K562 (cell line): ENCODE results near the gene RIPOR2. TPM values are rescaled to one million over a fixed set of nuclear protein-coding genes. Genes with fewer than 3 reads are reported as not detected.

ENCODE experiments used
- ATAC-seq: fragments of 200-7000 bp; cut with Tn5 transposase; 3 replicates; pipeline ENCODE4 v1.9.1; 2020; ENCODE audit warnings: moderate library complexity
- BruUV-seq: library from RNA; stranded (reverse); fragments of 400-500 nt; replicated peaks from 2 replicates; lab custom pipeline; 2021; lab: Mats Ljungman, UMichigan
- CTCF ChIA-PET: fragments of 300-600 bp; formaldehyde crosslinking; extraction: SDS; loops from one replicate; lab custom pipeline; 2021; ENCODE audit warnings: low intra/inter-chr PET ratio; lab: Yijun Ruan, JAX
- POLR2A ChIA-PET: fragments of 300-600, 350-650 bp; sonication (Branson Sonifier 250); formaldehyde crosslinking; extraction: SDS; loops from one replicate; lab custom pipeline; 2021; ENCODE audit warnings: antibody characterized with exemption, inconsistent platforms; lab: Yijun Ruan, JAX
- DNase-seq, 4 experiments: peaks; one replicate each; pipeline versions ENCODE4 v3.0.0 to v3.0.0-alpha.2; 2011 to 2018; ENCODE audit warnings: low spot score in 3 of 4, mixed read lengths in 3 of 4; ENCODE audit errors: extremely low read depth in 1 of 4
- FAIRE-seq: peaks from 2 replicates; lab custom pipeline; 2011; peaks lifted over from hg19 to GRCh38; lab: Jason Lieb, UNC
- H2AFZ ChIP-seq: 2 replicates; pipeline ENCODE4 v1.6.0; 2011; ENCODE audit warnings: low read depth, low read length, control low read depth, inconsistent platforms
- H3K27ac ChIP-seq: fragments of 200-600 bp; 3 replicates; pipeline ENCODE4 v1.8.0; 2011; ENCODE audit warnings: low read depth, mild to moderate bottlenecking, control low read depth, inconsistent platforms, low read length, moderate library complexity, mixed read lengths; ENCODE audit errors: extremely low read depth
- H3K27me3 ChIP-seq, 2 experiments: fragments of 300-600 bp in 1 of 2; 2 replicates in 1 of 2; 3 replicates in 1 of 2; pipeline versions ENCODE4 v1.6.0 to v1.8.0; 2011; ENCODE audit warnings: inconsistent platforms in 2 of 2, low read length in 2 of 2, mild to moderate bottlenecking in 1 of 2, mixed read lengths in 1 of 2, moderate library complexity in 1 of 2; ENCODE audit not compliant: control insufficient read depth in 2 of 2, insufficient read depth in 2 of 2
- H3K36me3 ChIP-seq: fragments of 300-600 bp; 3 replicates; pipeline ENCODE4 v1.8.0; 2011; ENCODE audit warnings: mild to moderate bottlenecking, low read length, inconsistent platforms; ENCODE audit not compliant: control insufficient read depth, insufficient read depth
- H3K4me1 ChIP-seq, 2 experiments: fragments of 200-600 bp in 1 of 2; replicated peaks in 1 of 2; 2 replicates in 1 of 2; 3 replicates in 1 of 2; pipeline versions ENCODE4 v1.5.1 to v1.8.0; 2011; ENCODE audit warnings: inconsistent platforms in 2 of 2, low read length in 2 of 2, mild to moderate bottlenecking in 1 of 2, mixed read lengths in 1 of 2, moderate library complexity in 1 of 2; ENCODE audit not compliant: control insufficient read depth in 2 of 2, insufficient read depth in 2 of 2
- H3K4me2 ChIP-seq: 2 replicates; pipeline ENCODE4 v1.6.1; 2011; ENCODE audit warnings: low read length, control low read depth, inconsistent platforms, mixed read lengths; ENCODE audit not compliant: insufficient read depth
- H3K4me3 ChIP-seq: fragments of 200-600 bp; sonication (generic), shearing (Covaris generic); 2 replicates; pipeline ENCODE4 v1.5.1; 2016; ENCODE audit warnings: control low read depth, inconsistent platforms
- H3K79me2 ChIP-seq: fragments of 200-600 bp; 3 replicates; pipeline ENCODE4 v1.8.0; 2011; ENCODE audit warnings: low read length, inconsistent platforms; ENCODE audit not compliant: control insufficient read depth, insufficient read depth
- H3K9ac ChIP-seq, 2 experiments: 2 replicates each; pipeline versions ENCODE4 v1.6.0 to v1.6.1; 2011; ENCODE audit warnings: low read depth in 2 of 2, low read length in 2 of 2, control low read depth in 1 of 2, inconsistent platforms in 1 of 2, mild to moderate bottlenecking in 1 of 2, mixed read lengths in 1 of 2; ENCODE audit not compliant: insufficient read depth in 1 of 2
- H3K9me1 ChIP-seq: one replicate; pipeline ENCODE4 v1.6.0; 2011; ENCODE audit warnings: inconsistent platforms, mild to moderate bottlenecking, low read length, moderate library complexity; ENCODE audit not compliant: control insufficient read depth, insufficient read depth
- H3K9me3 ChIP-seq: replicated peaks from 2 replicates; pipeline ENCODE4 v1.5.1; 2011; ENCODE audit warnings: low read depth, low read length, inconsistent platforms; ENCODE audit not compliant: control insufficient read depth, insufficient read depth
- H4K20me1 ChIP-seq: replicated peaks from 2 replicates; pipeline ENCODE4 v1.6.1; 2011; ENCODE audit warnings: low read length, inconsistent platforms, mixed read lengths; ENCODE audit not compliant: control insufficient read depth, insufficient read depth
- ATF2 ChIP-seq: sonication (generic); formaldehyde crosslinking; IDR thresholded peaks from 2 replicates; pipeline ENCODE4 v1.8.1; 2022; ENCODE audit warnings: missing genetic modification reagents
- BRF2 ChIP-seq: IDR thresholded peaks from 3 replicates; pipeline ENCODE4 v1.6.1; 2011; ENCODE audit warnings: borderline replicate concordance, mild to moderate bottlenecking; ENCODE audit not compliant: insufficient read length, insufficient read depth
- CREB1 ChIP-seq, 2 experiments: sonication (generic) in 1 of 2; formaldehyde crosslinking in 1 of 2; IDR thresholded peaks; 2 replicates each; pipeline versions ENCODE4 v1.6.1 to v1.8.0; 2012 to 2022; ENCODE audit warnings: inconsistent platforms in 1 of 2, mild to moderate bottlenecking in 1 of 2, missing genetic modification reagents in 1 of 2, moderate library complexity in 1 of 2
- FOS ChIP-seq: IDR thresholded peaks from 3 replicates; pipeline ENCODE4 v1.6.1; 2011; ENCODE audit not compliant: insufficient read length; ENCODE audit errors: extremely low read depth
- FUS ChIP-seq: fragments of 200-400 bp; formaldehyde crosslinking; optimal IDR thresholded peaks from 2 replicates; pipeline ENCODE3; 2017; ENCODE audit warnings: low read depth, low read length
- SRSF7 ChIP-seq: fragments of 200-400 bp; formaldehyde crosslinking; optimal IDR thresholded peaks from 2 replicates; pipeline ENCODE3; 2017; ENCODE audit warnings: mild to moderate bottlenecking, low read depth, low read length
- ZBTB17 ChIP-seq: fragments of 450-650 bp; formaldehyde crosslinking; IDR thresholded peaks from 2 replicates; pipeline ENCODE4 v1.4.0; 2020; ENCODE audit warnings: mild to moderate bottlenecking
- ZNF311 ChIP-seq: fragments of 250-450 bp; sonication (Bioruptor Pico); IDR thresholded peaks from 2 replicates; pipeline ENCODE4 v1.4.0; 2020; ENCODE audit warnings: mild to moderate bottlenecking, moderate library complexity
- WGBS: fragments of 100-300 bp; shearing (Covaris generic); methylation state at CpG from one replicate; pipeline ENCODE4 v1.1.6; 2016; ENCODE audit warnings: low coverage, mixed read lengths; ENCODE audit not compliant: insufficient coverage; ENCODE audit errors: missing lambda C conversion rate; 5-methylcytosine and 5-hydroxymethylcytosine counted together
- in situ Hi-C: fragments of 300-500 bp; cut with MboI; formaldehyde crosslinking; loops from 4 replicates; pipeline ENCODE4 v1.15.0; 2018; ENCODE audit warnings: inconsistent platforms, mixed read lengths
- intact Hi-C: fragments of 100-400 bp; cut with micrococcal nuclease; formaldehyde crosslinking; loops from 2 replicates; pipeline ENCODE4 v1.14.2; 2022
- polyA plus RNA-seq, 8 experiments: library from polyadenylated mRNA; depleted of rRNA in 4 of 8; stranded (reverse) in 5 of 8; unstranded in 3 of 8; fragments of >200 nt; fragmentation: Nextera tagmentation in 2 of 8; fragmentation: Illumina TruSeq in 1 of 8; extraction: Ambion mirVana in 2 of 8; extraction: Trizol in 1 of 8; gene quantifications; 2 replicates each; pipeline versions ENCODE4 v1.2.1 to v1.2.3, GENCODE V29; 2011 to 2014; ENCODE audit warnings: inconsistent platforms in 1 of 8, missing spikeins in 1 of 8
- total RNA-seq, 7 experiments: library from RNA; depleted of rRNA in 6 of 7; stranded (reverse); fragments of >200 nt in 6 of 7; fragmentation: Illumina TruSeq in 2 of 7; extraction: Trizol in 2 of 7; gene quantifications; 2 replicates each; pipeline versions ENCODE4 v1.2.1 to v1.2.3, GENCODE V29; 2011 to 2021; ENCODE audit warnings: low replicate concordance in 1 of 7
- TF ChIP-seq, protein P1 (sequence below): fragments of 250-450 bp; sonication (Bioruptor Pico); IDR thresholded peaks from 2 replicates; pipeline ENCODE4 v1.8.0; 2022; ENCODE audit warnings: inconsistent platforms, mild to moderate bottlenecking, moderate library complexity, borderline replicate concordance
- TF ChIP-seq, protein P2 (sequence below), 2 experiments: IDR thresholded peaks; 2 replicates each; pipeline ENCODE4 v1.6.1; 2011; ENCODE audit warnings: borderline replicate concordance in 1 of 2, control low read depth in 1 of 2, low read depth in 1 of 2, low read length in 1 of 2, mild to moderate bottlenecking in 1 of 2, mixed read lengths in 1 of 2, moderate library complexity in 1 of 2; ENCODE audit not compliant: insufficient read depth in 1 of 2, insufficient read length in 1 of 2, poor library complexity in 1 of 2, severe bottlenecking in 1 of 2; ENCODE audit errors: extremely low read depth in 1 of 2

The RIPOR2 gene
- total and polyA plus RNA-seq, 9 of the 15 experiments (the other 6 are each of a cell fraction or from before 2014, with no cell fraction given) = 0.04 to 1.0 (median 0.47) TPM; not detected in 2

DNA sequence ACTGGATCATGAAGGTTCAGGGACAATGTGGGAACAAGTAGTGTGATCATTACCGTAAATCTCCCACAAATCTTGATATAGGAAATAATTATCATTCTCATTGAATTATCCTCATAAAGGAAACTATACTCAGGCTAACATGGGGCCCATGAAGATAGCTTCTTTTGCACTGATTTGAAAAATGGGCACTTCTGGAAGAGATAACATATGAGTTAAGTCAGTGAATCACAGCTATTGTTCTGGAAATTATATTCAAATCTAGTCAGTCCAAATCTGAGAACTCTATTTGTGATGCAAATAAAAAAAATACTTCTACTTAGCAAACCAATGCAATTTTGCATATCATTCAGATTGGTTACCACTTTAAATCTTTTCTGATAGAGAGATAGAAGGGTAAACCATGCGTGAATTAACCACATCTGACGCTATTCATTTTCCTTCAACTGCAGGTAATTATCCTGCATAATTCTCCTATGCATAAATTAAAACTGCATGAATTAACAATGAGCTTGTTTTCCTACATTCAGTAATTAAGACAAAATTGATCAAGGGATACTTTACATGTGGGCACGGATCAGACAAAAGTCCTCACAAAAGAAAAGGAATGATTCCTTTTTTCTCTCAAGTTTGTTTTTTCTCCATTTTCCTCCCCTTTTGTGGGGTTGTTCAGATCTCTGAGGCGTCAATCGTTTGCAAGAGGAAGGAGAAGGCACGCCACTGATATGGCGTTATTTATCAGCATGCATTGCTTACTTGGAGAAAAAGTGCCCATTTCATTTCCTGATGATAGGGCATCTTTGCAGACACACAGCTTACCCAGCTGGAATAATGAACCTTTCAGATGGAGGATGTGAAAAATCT lies 36.4 kb downstream of the RIPOR2 start:
- 1% methylated on average over 8 of the region's 8 CpGs for WGBS
- no TSS peak for BruUV-seq
- no peaks in the 10 kb centered on the region for H3K4me1 ChIP-seq
- ChIA-PET POLR2A (interaction anchor here (1.5 kb wide), 1 partner anchor 17 kb away, joined by 4 read pairs; no protein-coding TSS in a partner anchor), CTCF (no interaction called here)
- H3K36me3 ChIP-seq = no peaks in the 10 kb centered on the region
- no peak overlapping the region for H3K9ac ChIP-seq
- H3K27me3 ChIP-seq = peaks cover 25 to 28% of the 10 kb centered on the region in 2 experiments
- FAIRE-seq (no peak), DNase-seq (no peak), ATAC-seq (no peak)
- in situ Hi-C loops (no loop called here), intact Hi-C loops (no loop called here)
- no peaks in the 10 kb centered on the region for H3K9me1 ChIP-seq
- no peak overlapping the region for H3K4me3 ChIP-seq
- H3K79me2 ChIP-seq = no peaks in the 10 kb centered on the region
- H2AFZ ChIP-seq = no peak overlapping the region
- no peak overlapping the region for H3K4me2 ChIP-seq
- peaks cover 4% of the 10 kb centered on the region; the same call in 1 of the 2 replicates for H4K20me1 ChIP-seq
- no peak overlapping the region for H3K27ac ChIP-seq
- no peaks in the 10 kb centered on the region for H3K9me3 ChIP-seq
- TF ChIP-seq FUS (no peak), ATF2 (CRISPR knock-in tag) (no peak), BRF2 (no peak), CREB1 (IDR thresholded peaks at IDR 0.05) (no peak), CREB1 (CRISPR knock-in tag; IDR thresholded peaks at IDR 0.05) (no peak), ZBTB17 (CRISPR knock-in tag) (no peak), ZNF311 (no peak), FOS (no peak), SRSF7 (no peak)
- TF ChIP-seq, protein P1, sequence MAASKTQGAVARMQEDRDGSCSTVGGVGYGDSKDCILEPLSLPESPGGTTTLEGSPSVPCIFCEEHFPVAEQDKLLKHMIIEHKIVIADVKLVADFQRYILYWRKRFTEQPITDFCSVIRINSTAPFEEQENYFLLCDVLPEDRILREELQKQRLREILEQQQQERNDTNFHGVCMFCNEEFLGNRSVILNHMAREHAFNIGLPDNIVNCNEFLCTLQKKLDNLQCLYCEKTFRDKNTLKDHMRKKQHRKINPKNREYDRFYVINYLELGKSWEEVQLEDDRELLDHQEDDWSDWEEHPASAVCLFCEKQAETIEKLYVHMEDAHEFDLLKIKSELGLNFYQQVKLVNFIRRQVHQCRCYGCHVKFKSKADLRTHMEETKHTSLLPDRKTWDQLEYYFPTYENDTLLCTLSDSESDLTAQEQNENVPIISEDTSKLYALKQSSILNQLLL (CRISPR knock-in tag) = no peak
- TF ChIP-seq, protein P2, sequence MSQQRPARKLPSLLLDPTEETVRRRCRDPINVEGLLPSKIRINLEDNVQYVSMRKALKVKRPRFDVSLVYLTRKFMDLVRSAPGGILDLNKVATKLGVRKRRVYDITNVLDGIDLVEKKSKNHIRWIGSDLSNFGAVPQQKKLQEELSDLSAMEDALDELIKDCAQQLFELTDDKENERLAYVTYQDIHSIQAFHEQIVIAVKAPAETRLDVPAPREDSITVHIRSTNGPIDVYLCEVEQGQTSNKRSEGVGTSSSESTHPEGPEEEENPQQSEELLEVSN (IDR thresholded peaks at IDR 0.05; ENCODE audit: borderline replicate concordance in 1 of 2, extremely low read depth in 1 of 2, insufficient read depth in 1 of 2, insufficient read length in 1 of 2, low read depth in 1 of 2, low read length in 1 of 2, poor library complexity in 1 of 2, severe bottlenecking in 1 of 2) = no peak
